ENCODE data around the gene F2R. TPM values are rescaled to one million over a fixed set of nuclear protein-coding genes. Genes with fewer than 3 reads are reported as not detected.

Gene F2R
- total and polyA plus RNA-seq, 9 of the 15 experiments (the other 6 are each of a cell fraction or from before 2014, with no cell fraction given) = 4.0 to 34.7 (median 15.1) TPM

GRCh38 chr5:76716456-76717157, 681 bp downstream of the F2R start (continued):
- TF ChIP-seq PBX2 (CRISPR knock-in tag; IDR thresholded peaks at IDR 0.05; ENCODE audit: low read depth) = no peak
- no peak for TF ChIP-seq PBX2 (tag; conservative IDR thresholded peaks at IDR 0.05; ENCODE audit: low read depth)
- no peak for TF ChIP-seq LCOR (CRISPR knock-in tag; IDR thresholded peaks at IDR 0.05)
- no peak for TF ChIP-seq YBX1 (IDR thresholded peaks at IDR 0.05)
- TF ChIP-seq POLR2AphosphoS5 (IDR thresholded peaks at IDR 0.05; ENCODE audit: control insufficient read depth, insufficient read depth, low read depth, low read length) = 0 out of 2 replicates have a peak, but pooled peaks have one; percentile 18
- no peak for TF ChIP-seq ZEB2 (IDR thresholded peaks at IDR 0.05)
- no peak for TF ChIP-seq TCF7 (IDR thresholded peaks at IDR 0.05; ENCODE audit: borderline replicate concordance)
- TF ChIP-seq ZNF184 (CRISPR knock-in tag; IDR thresholded peaks at IDR 0.05) = no peak
- TF ChIP-seq HDAC8 (tag; IDR thresholded peaks at IDR 0.05) = no peak
- TF ChIP-seq ZNF766 (CRISPR knock-in tag; conservative IDR thresholded peaks at IDR 0.05) = no peak
- TF ChIP-seq CEBPZ (IDR thresholded peaks at IDR 0.05; ENCODE audit: borderline replicate concordance, low read depth, low read length) = no peak
- no peak for TF ChIP-seq RAD51 (IDR thresholded peaks at IDR 0.05; ENCODE audit: borderline replicate concordance, low read depth)
- no peak for TF ChIP-seq RBM34 (IDR thresholded peaks at IDR 0.05; ENCODE audit: borderline replicate concordance, insufficient read depth, low read length)
- no peak for TF ChIP-seq HCFC1 (IDR thresholded peaks at IDR 0.05; ENCODE audit: low read depth, low read length)
- TF ChIP-seq KLF10 (CRISPR knock-in tag; IDR thresholded peaks at IDR 0.05) = no peak
- no peak for TF ChIP-seq ZNF583 (CRISPR knock-in tag; IDR thresholded peaks at IDR 0.05)
- TF ChIP-seq USF1 (CRISPR knock-in tag; IDR thresholded peaks at IDR 0.05) = no peak
- peak; percentile 77 to 79 for TF ChIP-seq NRF1 (conservative IDR thresholded peaks at IDR 0.05 in 1 of 2, IDR thresholded peaks at IDR 0.05 in 1 of 2)
- peak; percentile 65 for TF ChIP-seq MYC (IDR thresholded peaks at IDR 0.05; ENCODE audit: low read depth, low read length)
- TF ChIP-seq MYC (CRISPR knock-in tag; IDR thresholded peaks at IDR 0.05; ENCODE audit: borderline replicate concordance, low read depth) = no peak
- 0 out of 2 replicates have a peak, but pooled peaks have one; percentile 28 for TF ChIP-seq ELF1 (tag; IDR thresholded peaks at IDR 0.05)
- peak; percentile 11; the same call in 1 of the 2 replicates for TF ChIP-seq RBFOX2 (IDR thresholded peaks at IDR 0.05; ENCODE audit: low read depth, low read length)
- no peak for TF ChIP-seq ZNF354B (CRISPR knock-in tag; IDR thresholded peaks at IDR 0.05)
